Thyroid gland (tissue), 4 donors: ENCODE data around the gene KLHL35. TPM values are rescaled to one million over a fixed set of nuclear protein-coding genes. Genes with fewer than 3 reads are reported as not detected.

ENCODE experiments used
- DNase-seq, 2 donors: peaks; one replicate each; pipeline ENCODE4 v3.0.0-alpha.2; 2019
- H3K27ac ChIP-seq, 3 donors: fragments of 200-600 bp; sonication (generic); 1 replicate in 2 of 3; 2 replicates in 1 of 3; pipeline ENCODE4 v1.5.1; 2016 to 2019; ENCODE audit warnings: mild to moderate bottlenecking in 1 of 3, moderate library complexity in 1 of 3
- H3K27me3 ChIP-seq: fragments of 200-600 bp; sonication (generic); one replicate; pipeline ENCODE4 v1.5.1; 2019
- H3K36me3 ChIP-seq, 2 donors: fragments of 200-600 bp; sonication (generic); one replicate each; pipeline ENCODE4 v1.5.1; 2016 to 2019
- H3K4me1 ChIP-seq, 2 donors: fragments of 200-600 bp; sonication (generic); one replicate each; pipeline ENCODE4 v1.5.1; 2017 to 2019
- H3K4me3 ChIP-seq, 3 donors: fragments of 200-600 bp; sonication (generic); replicated peaks in 1 of 3; 1 replicate in 2 of 3; 2 replicates in 1 of 3; pipeline ENCODE4 v1.5.1; 2016; ENCODE audit warnings: mild to moderate bottlenecking in 1 of 3
- H3K9me3 ChIP-seq: fragments of 200-600 bp; sonication (generic); one replicate; pipeline ENCODE4 v1.5.1; 2017
- POLR2A ChIP-seq, 2 donors: fragments of 450-650 bp; IDR thresholded peaks; one replicate each; pipeline ENCODE4 v1.6.1; 2017; ENCODE audit warnings: antibody characterized with exemption in 2 of 2, mild to moderate bottlenecking in 2 of 2, moderate library complexity in 1 of 2
- WGBS, 2 donors: methylation state at CpG; one replicate each; pipeline ENCODE4 v1.1.5; 2017; 5-methylcytosine and 5-hydroxymethylcytosine counted together
- intact Hi-C: fragments of 100-400 bp; cut with DNase I; formaldehyde crosslinking; loops from one replicate; pipeline ENCODE4 v1.15.1; 2023
- total RNA-seq, 4 donors: library from RNA; depleted of rRNA; stranded (reverse); fragments of >200 nt; gene quantifications; one replicate each; pipeline ENCODE4 v1.2.3, GENCODE V29; 2016
- TF ChIP-seq, protein P1 (sequence below), 6 experiments: fragments of 200-600 bp in 3 of 6; fragments of 450-650 bp in 3 of 6; sonication (generic) in 3 of 6; IDR thresholded peaks; one replicate each; pipeline ENCODE4 v1.5.1; 2016 to 2019; ENCODE audit warnings: antibody characterized with exemption in 6 of 6, mild to moderate bottlenecking in 2 of 6, inconsistent platforms in 1 of 6, moderate library complexity in 1 of 6

KLHL35 gene
- total RNA-seq, 4 donors from 2014 or later = 1.1 to 3.6 (median 1.9) TPM

DNA sequence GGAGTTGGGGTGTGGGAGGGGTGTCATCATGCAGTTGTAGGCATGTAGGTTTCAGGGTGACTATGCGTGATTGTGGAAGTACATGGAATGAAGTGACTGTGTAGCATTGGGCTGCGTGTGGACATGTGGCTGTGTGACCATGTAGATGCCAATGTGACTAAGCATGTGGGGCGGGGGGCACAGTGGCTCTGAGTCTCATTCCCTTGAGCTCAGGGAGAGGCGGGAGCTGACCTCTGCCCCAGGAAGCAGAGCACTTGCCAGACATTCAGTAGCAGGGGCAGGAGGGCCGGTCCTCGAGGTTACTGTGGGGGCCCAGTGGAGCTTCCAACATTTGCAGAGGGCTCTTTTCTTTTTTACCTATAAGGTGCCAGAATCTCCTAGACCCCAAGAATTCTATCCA is 440 bp upstream of the KLHL35 start:
- H3K27ac ChIP-seq = no peak overlapping the region
- H3K4me1 ChIP-seq = peaks cover 0 to 15% of the 10 kb centered on the region in 2 donors
- H3K4me3 ChIP-seq = no peak overlapping the region
- WGBS, 2 donors = 82 to 87% methylated on average over 5 to 6 of the region's 6 CpGs
- TF ChIP-seq, protein P1, sequence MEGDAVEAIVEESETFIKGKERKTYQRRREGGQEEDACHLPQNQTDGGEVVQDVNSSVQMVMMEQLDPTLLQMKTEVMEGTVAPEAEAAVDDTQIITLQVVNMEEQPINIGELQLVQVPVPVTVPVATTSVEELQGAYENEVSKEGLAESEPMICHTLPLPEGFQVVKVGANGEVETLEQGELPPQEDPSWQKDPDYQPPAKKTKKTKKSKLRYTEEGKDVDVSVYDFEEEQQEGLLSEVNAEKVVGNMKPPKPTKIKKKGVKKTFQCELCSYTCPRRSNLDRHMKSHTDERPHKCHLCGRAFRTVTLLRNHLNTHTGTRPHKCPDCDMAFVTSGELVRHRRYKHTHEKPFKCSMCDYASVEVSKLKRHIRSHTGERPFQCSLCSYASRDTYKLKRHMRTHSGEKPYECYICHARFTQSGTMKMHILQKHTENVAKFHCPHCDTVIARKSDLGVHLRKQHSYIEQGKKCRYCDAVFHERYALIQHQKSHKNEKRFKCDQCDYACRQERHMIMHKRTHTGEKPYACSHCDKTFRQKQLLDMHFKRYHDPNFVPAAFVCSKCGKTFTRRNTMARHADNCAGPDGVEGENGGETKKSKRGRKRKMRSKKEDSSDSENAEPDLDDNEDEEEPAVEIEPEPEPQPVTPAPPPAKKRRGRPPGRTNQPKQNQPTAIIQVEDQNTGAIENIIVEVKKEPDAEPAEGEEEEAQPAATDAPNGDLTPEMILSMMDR (IDR thresholded peaks at IDR 0.05) = no peak
- no peak for TF ChIP-seq POLR2A (IDR thresholded peaks at IDR 0.05)
- H3K36me3 ChIP-seq = no peaks in the 10 kb centered on the region
- no peak for DNase-seq
- no peaks in the 10 kb centered on the region for H3K9me3 ChIP-seq
- intact Hi-C loops = no loop called here
- no peaks in the 10 kb centered on the region for H3K27me3 ChIP-seq

DNA sequence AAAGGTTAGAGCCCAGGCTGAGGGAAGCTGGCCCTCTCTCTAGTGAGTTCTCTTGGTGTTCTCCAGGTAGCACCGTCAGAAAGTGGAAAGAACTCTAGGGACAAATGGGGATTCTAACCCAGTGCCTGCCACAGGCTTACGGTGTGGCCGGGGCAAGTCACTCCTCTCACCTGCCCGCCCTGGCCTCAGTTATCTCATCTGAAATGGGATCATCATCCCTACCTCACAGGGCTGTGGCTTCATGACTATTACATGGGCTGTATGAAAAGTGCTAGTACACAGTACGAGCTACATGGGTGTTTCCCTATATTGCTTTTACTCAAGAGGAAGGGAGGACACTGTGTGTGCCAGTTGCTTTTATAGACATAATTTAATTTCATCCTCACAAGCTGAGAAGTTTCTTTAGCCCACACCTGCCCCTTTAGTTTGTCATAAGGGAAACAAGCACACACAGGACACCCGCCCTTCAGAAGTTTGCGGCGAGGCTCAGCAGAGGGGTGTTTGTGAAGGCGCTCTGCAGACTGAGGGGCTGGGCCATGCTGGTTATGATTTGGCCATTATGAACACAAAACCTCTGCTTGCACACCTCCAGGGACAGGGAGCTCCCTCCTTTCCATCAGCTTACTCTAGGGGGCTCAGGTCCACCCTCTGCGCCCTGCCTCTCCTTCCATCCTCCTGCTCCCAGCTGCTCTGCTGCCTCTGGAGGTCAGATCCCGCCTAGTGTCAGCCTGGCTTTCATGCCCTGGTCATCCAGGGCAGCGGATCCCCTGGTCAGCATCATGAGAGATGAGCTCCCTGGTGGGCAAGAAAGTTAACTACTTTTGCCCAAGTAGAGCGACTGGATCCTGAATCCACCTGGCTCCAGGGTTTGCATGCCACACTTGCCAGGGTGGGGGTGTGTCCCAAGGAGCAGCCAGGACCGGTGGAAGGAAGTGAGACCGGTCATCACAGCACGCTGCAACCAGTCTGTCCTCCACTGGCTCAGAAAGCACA is 1.2 kb downstream of the KLHL35 start:
- Histone ChIP-seq H3K4me3 (no peak overlapping the region), H3K9me3 (no peaks in the 10 kb centered on the region), H3K4me1 (peaks cover 0 to 16% of the 10 kb centered on the region in 2 donors), H3K27ac (no peak overlapping the region), H3K27me3 (no peaks in the 10 kb centered on the region), H3K36me3 (no peaks in the 10 kb centered on the region)
- intact Hi-C loops = no loop called here
- TF ChIP-seq, protein P1 (IDR thresholded peaks at IDR 0.05) = no peak
- TF ChIP-seq POLR2A (IDR thresholded peaks at IDR 0.05) = no peak
- no peak for DNase-seq
- 42 to 53% methylated on average over 16 of the region's 16 CpGs for WGBS, 2 donors

DNA sequence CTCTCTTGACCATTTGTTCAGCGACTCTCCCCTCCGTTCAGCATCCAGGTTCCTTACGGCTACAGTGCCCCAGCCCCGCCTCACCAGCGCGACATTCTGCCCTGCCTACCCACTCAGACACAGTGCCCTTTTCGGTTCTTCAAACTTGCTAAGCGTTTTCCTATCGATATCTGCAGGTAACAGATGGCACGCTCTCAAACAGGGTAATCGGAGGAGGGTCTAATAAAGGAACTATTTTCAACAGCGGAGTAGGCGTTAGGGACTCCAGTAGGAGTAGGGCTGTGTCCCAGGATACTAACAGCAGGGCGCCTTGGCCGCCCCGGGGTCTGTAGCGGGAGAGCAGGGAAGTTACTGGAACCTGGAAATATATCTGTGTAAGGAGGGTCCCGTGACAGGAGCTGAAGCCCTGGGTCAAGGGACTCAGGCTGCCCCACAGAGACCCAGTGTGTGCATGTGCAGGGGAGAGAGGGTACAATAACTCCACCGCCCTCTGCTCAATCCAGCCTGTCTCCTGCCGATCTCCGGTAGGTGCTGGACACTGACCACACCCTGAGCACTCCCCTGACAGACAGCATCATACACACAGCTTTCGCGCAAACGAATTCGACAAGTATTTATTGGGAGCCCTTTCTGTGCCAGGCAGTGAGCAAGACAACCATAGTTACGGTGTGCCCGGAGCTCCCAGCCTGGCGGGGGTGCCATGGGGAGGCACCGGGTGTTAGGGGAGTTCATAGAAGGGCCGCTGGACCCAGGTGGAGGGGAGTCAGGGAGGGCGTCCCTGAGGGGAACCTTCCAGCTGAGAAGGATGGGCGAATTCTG is 2.1 kb downstream of the KLHL35 start:
- H3K9me3 ChIP-seq = no peaks in the 10 kb centered on the region
- no peaks in the 10 kb centered on the region for H3K27me3 ChIP-seq
- peak overlapping the region in 1 of 3 donors; percentile 8 for H3K4me3 ChIP-seq
- TF ChIP-seq POLR2A (IDR thresholded peaks at IDR 0.05) = no peak
- TF ChIP-seq, protein P1 (IDR thresholded peaks at IDR 0.05) = no peak
- H3K27ac ChIP-seq = no peak overlapping the region
- WGBS, 2 donors = 15 to 22% methylated on average over 19 to 26 of the region's 32 CpGs
- no peak for DNase-seq
- H3K4me1 ChIP-seq = peaks cover 0 to 16% of the 10 kb centered on the region in 2 donors
- H3K36me3 ChIP-seq = no peaks in the 10 kb centered on the region
- intact Hi-C loops = no loop called here

DNA sequence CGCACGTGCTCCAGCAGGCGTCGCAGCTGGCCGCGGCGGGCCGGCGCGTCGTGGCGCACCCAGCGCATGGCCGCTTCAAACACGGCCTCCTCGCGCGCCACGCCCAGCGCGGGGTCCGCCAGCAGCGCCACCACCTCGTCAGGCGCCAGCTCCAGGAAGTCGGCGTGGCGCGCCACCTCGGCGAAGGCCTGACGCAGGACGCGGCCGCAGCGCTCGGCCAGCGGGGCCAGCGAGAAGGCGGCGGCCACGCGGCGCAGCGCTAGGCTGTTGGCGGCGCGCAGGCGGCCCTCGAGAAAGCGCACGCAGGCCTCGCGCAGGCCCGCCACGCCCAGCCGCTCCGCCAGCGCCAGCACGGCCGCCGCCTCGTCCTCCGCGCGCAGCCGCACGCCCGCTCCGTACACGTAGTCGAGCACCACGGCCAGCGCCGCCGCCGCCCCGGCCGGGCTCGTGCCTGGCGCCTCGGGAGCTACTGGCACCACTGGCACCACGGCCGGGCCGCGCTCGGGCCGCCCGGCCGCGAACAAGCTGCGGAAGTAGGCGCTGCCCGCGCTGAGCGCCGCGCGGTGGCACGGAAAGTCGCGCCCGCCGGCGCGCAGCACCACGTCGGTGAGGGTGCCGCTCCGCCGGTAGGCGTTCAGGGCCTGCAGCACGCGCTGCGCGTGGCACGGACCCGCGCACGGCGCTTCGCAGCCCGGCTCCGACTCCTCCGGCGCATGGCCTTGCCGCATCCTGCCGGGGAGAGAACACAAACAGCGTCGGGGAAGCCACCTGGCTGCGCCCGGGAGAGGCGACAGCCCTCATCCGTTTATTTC is 2.9 kb downstream of the KLHL35 start:
- Histone ChIP-seq H3K4me1 (peaks cover 0 to 16% of the 10 kb centered on the region in 2 donors), H3K4me3 (peak overlapping the region in 1 of 3 donors; percentile 8), H3K27me3 (no peaks in the 10 kb centered on the region), H3K36me3 (no peaks in the 10 kb centered on the region), H3K27ac (no peak overlapping the region), H3K9me3 (no peaks in the 10 kb centered on the region)
- TF ChIP-seq POLR2A (IDR thresholded peaks at IDR 0.05) = no peak
- TF ChIP-seq, protein P1 (IDR thresholded peaks at IDR 0.05) = no peak
- DNase-seq = peak; percentile 62
- 3 to 5% methylated on average over 3 to 15 of the region's 134 CpGs for WGBS, 2 donors
- intact Hi-C loops = no loop called here
